C4-2B (cell line): ENCODE results near the gene PLN.

Source experiments
- CTCF ChIP-seq: fragments of 450-650 bp; conservative IDR thresholded peaks from 2 replicates; pipeline ENCODE4 v1.5.1; 2017; ENCODE audit warnings: mild to moderate bottlenecking
- ZFX ChIP-seq: fragments of 450-650 bp; IDR thresholded peaks from 2 replicates; pipeline ENCODE4 v1.6.1; 2017

GRCh38 chr6:118586746-118587485 lies 38.8 kb downstream of the PLN start:
- no peak for TF ChIP-seq CTCF
- TF ChIP-seq ZFX = no peak
